Kasumi-1 (cell line): Measurements from ENCODE around the gene UBTD2.
"Not testable (repeated sequence)": the region's sequence is repeated elsewhere in the genome, so short reads cannot be mapped to it uniquely, and the experiment has no call there.

Experiments
- DNase-seq, 2 experiments: peaks; one replicate each; lab custom pipeline; 2025; lab: John Stamatoyannopoulos, UW

UBTD2 gene

GRCh38 chr5:172283020-172283861 is at the start of gene UBTD2:
UBTD2 (minus strand) TSS chr5:172283764; CDS start chr5:172283665, 99 bp downstream.
- peak; percentile 60 to 70 for DNase-seq

GRCh38 chr5:172326901-172327300 is 43.3 kb upstream of the UBTD2 start:
- not testable (repeated sequence) for DNase-seq

GRCh38 chr5:172325452-172325851 is 41.9 kb upstream of the UBTD2 start:
- no peak for DNase-seq

GRCh38 chr5:172322028-172322965 is 38.7 kb upstream of the UBTD2 start:
- no peak for DNase-seq

- no peak for DNase-seq
Observed at GRCh38 chr5:172321593-172321992, 38.0 kb upstream of the UBTD2 start.

- no peak for DNase-seq
Observed at GRCh38 chr5:172319708-172320441, 36.3 kb upstream of the UBTD2 start.

- no peak for DNase-seq
Observed at GRCh38 chr5:172315587-172316493, 32.3 kb upstream of the UBTD2 start.

- no peak for DNase-seq
Observed at GRCh38 chr5:172313915-172314314, 30.4 kb upstream of the UBTD2 start.

- no peak for DNase-seq
Observed at GRCh38 chr5:172312286-172312685, 28.7 kb upstream of the UBTD2 start.

GRCh38 chr5:172311605-172312004 is 28.0 kb upstream of the UBTD2 start:
- DNase-seq: no peak

- DNase-seq: no peak
Observed at GRCh38 chr5:172311026-172311425, 27.5 kb upstream of the UBTD2 start.

- no peak for DNase-seq
Observed at GRCh38 chr5:172305380-172305779, 21.8 kb upstream of the UBTD2 start.

- no peak for DNase-seq
Observed at GRCh38 chr5:172303572-172304335, 20.2 kb upstream of the UBTD2 start.

- no peak for DNase-seq
Observed at GRCh38 chr5:172303162-172303561, 19.6 kb upstream of the UBTD2 start.

- no peak for DNase-seq
Observed at GRCh38 chr5:172302047-172302710, 18.6 kb upstream of the UBTD2 start.

- no peak for DNase-seq
Observed at GRCh38 chr5:172299916-172300439, 16.4 kb upstream of the UBTD2 start.

- DNase-seq: no peak
Observed at GRCh38 chr5:172294831-172295230, 11.3 kb upstream of the UBTD2 start.

- DNase-seq: no peak
Observed at GRCh38 chr5:172293745-172294342, 10.3 kb upstream of the UBTD2 start.
